ENCODE results near the gene RBM26.

Gene RBM26

GRCh38 chr13:79405831-79406596 lies at the start of gene RBM26:
Gene RBM26, minus strand, starts transcription at chr13:79406255. Its CDS starts 481 bp downstream, at chr13:79405774.
- DNase-seq = peak; percentile 88 to 93

- DNase-seq = no peak
These were observed 49.3 kb upstream of the RBM26 start for GRCh38 chr13:79455331-79455730.

- no peak for DNase-seq
These were observed 46.3 kb upstream of the RBM26 start for GRCh38 chr13:79452239-79452913.

GRCh38 chr13:79451500-79451962 lies 45.5 kb upstream of the RBM26 start:
- no peak for DNase-seq

- no peak for DNase-seq
These were observed 44.1 kb upstream of the RBM26 start for GRCh38 chr13:79450110-79450509.

- no peak for DNase-seq
These were observed 42.4 kb upstream of the RBM26 start for GRCh38 chr13:79448413-79448812.

- DNase-seq = peak; percentile 84 to 95
These were observed 41.7 kb upstream of the RBM26 start for GRCh38 chr13:79447741-79448140.

- DNase-seq = peak in 1 of 2 experiments; percentile 49
These were observed 41.1 kb upstream of the RBM26 start for GRCh38 chr13:79447141-79447540.

GRCh38 chr13:79445968-79446645 lies 40.1 kb upstream of the RBM26 start:
- DNase-seq = no peak

GRCh38 chr13:79442706-79443105 lies 36.7 kb upstream of the RBM26 start:
- DNase-seq = no peak

GRCh38 chr13:79442221-79442620 lies 36.2 kb upstream of the RBM26 start:
- no peak for DNase-seq

GRCh38 chr13:79440958-79441528 lies 35.0 kb upstream of the RBM26 start:
- DNase-seq = no peak

GRCh38 chr13:79439275-79439674 lies 33.2 kb upstream of the RBM26 start:
- DNase-seq = no peak

- no peak for DNase-seq
These were observed 29.5 kb upstream of the RBM26 start for GRCh38 chr13:79435561-79435990.

GRCh38 chr13:79434556-79434955 lies 28.5 kb upstream of the RBM26 start:
- no peak for DNase-seq

- no peak for DNase-seq
These were observed 26.9 kb upstream of the RBM26 start for GRCh38 chr13:79432992-79433391.

- no peak for DNase-seq
These were observed 26.0 kb upstream of the RBM26 start for GRCh38 chr13:79432086-79432485.

GRCh38 chr13:79429309-79429708 lies 23.3 kb upstream of the RBM26 start:
- DNase-seq = no peak

GRCh38 chr13:79427883-79428282 lies 21.8 kb upstream of the RBM26 start:
- DNase-seq = no peak

- no peak for DNase-seq
These were observed 21.2 kb upstream of the RBM26 start for GRCh38 chr13:79427265-79427664.

GRCh38 chr13:79423801-79424642 lies 18.0 kb upstream of the RBM26 start:
- DNase-seq = peak in 1 of 2 experiments; percentile 4

GRCh38 chr13:79423340-79423739 lies 17.3 kb upstream of the RBM26 start:
- no peak for DNase-seq

Data from NCI-H524 (cell line).